ENCODE data around the gene RAB8B. TPM values are rescaled to one million over a fixed set of nuclear protein-coding genes. Genes with fewer than 3 reads are reported as not detected.

Gene RAB8B
- total and polyA plus RNA-seq, 9 of the 15 experiments (the other 6 are each of a cell fraction or from before 2014, with no cell fraction given), result 7.8 to 32.1 (median 24.2) TPM

GRCh38 chr15:63195569-63196015 lies 6.2 kb downstream of the RAB8B start:
- Histone ChIP-seq H2AFZ (ENCODE audit: low read depth, low read length) (no peak overlapping the region), H3K4me1 (replicated peaks in 1 of 2; ENCODE audit: control insufficient read depth in 2 of 2, insufficient read depth in 2 of 2, low read length in 2 of 2) (peaks cover 18 to 85% of the 10 kb centered on the region in 2 experiments), H3K4me3 (no peak overlapping the region), H3K36me3 (ENCODE audit: control insufficient read depth, insufficient read depth, low read length) (peaks cover 12% of the 10 kb centered on the region), H3K79me2 (ENCODE audit: control insufficient read depth, insufficient read depth, low read length) (peaks cover 100% of the 10 kb centered on the region), H3K9me1 (ENCODE audit: control insufficient read depth, insufficient read depth, low read length) (no peaks in the 10 kb centered on the region), H3K9ac (ENCODE audit: insufficient read depth in 1 of 2, low read depth in 2 of 2, low read length in 2 of 2) (peak overlapping the region in 1 of 2 experiments; percentile 2; a peak in 1 of 4 replicates), H3K27me3 (ENCODE audit: control insufficient read depth in 2 of 2, insufficient read depth in 2 of 2, low read length in 2 of 2) (no peaks in the 10 kb centered on the region), H4K20me1 (replicated peaks; ENCODE audit: control insufficient read depth, insufficient read depth, low read length) (peaks cover 5% of the 10 kb centered on the region; the same call in 1 of the 2 replicates), H3K4me2 (ENCODE audit: insufficient read depth, low read length) (peak overlapping the region; percentile 38; the same call in 1 of the 2 replicates), H3K9me3 (replicated peaks; ENCODE audit: control insufficient read depth, insufficient read depth, low read depth, low read length) (no peaks in the 10 kb centered on the region), H3K27ac (ENCODE audit: extremely low read depth, low read depth, low read length) (peak overlapping the region; percentile 1; the same call in 2 of the 3 replicates)
- BruUV-seq (replicated peaks), result no TSS peak
- in situ Hi-C loops (cut with MboI) (no loop called here), intact Hi-C loops (cut with micrococcal nuclease) (no loop called here)
- CTCF ChIA-PET (ENCODE audit: low intra/inter-chr PET ratio), result no interaction called here
- DNase-seq (ENCODE audit: extremely low read depth in 1 of 4, low spot score in 3 of 4) (peak in 3 of 4 experiments; percentile 29 to 46 (median 41)), FAIRE-seq (no peak), ATAC-seq (0 out of 3 replicates have a peak, but pooled peaks have one; percentile 6)
- 22% methylated on average over 3 of the region's 3 CpGs for WGBS (ENCODE audit: insufficient coverage, low coverage, missing lambda C conversion rate)
- POLR2A ChIA-PET, result interaction anchor here (0.5 to 4.1 kb wide), 16 partner anchors 10 to 356 kb away, joined by 3 to 22 read pairs (median 3); no protein-coding TSS in a partner anchor
- TF ChIP-seq NFIC (IDR thresholded peaks at IDR 0.05) (peak; percentile 88), ASH1L (IDR thresholded peaks at IDR 0.05; ENCODE audit: borderline replicate concordance, low read depth, partially characterized antibody) (no peak), HDAC1 (IDR thresholded peaks at IDR 0.05) (0 out of 4 replicates have a peak, but pooled peaks of 1 of the 2 experiments have one; percentile 14), NBN (IDR thresholded peaks at IDR 0.05; ENCODE audit: low read depth) (peak; percentile 59; the same call in 1 of the 2 replicates), PBX2 (CRISPR knock-in tag; IDR thresholded peaks at IDR 0.05; ENCODE audit: low read depth) (no peak), PBX2 (tag; conservative IDR thresholded peaks at IDR 0.05; ENCODE audit: low read depth) (no peak), ZNF133 (CRISPR knock-in tag; IDR thresholded peaks at IDR 0.05) (no peak), ZNF277 (CRISPR knock-in tag; IDR thresholded peaks at IDR 0.05; ENCODE audit: borderline replicate concordance) (no peak), ZNF23 (CRISPR knock-in tag; IDR thresholded peaks at IDR 0.05) (no peak), MAX (CRISPR knock-in tag; IDR thresholded peaks at IDR 0.05) (no peak), CEBPG (CRISPR knock-in tag; IDR thresholded peaks at IDR 0.05) (no peak), CEBPG (tag; conservative IDR thresholded peaks at IDR 0.05 in 1 of 2, IDR thresholded peaks at IDR 0.05 in 1 of 2) (no peak), ZNF449 (CRISPR knock-in tag; IDR thresholded peaks at IDR 0.05) (no peak), HNRNPL (IDR thresholded peaks at IDR 0.05; ENCODE audit: low read depth, low read length) (no peak), CREB1 (IDR thresholded peaks at IDR 0.05) (no peak), CREB1 (CRISPR knock-in tag; IDR thresholded peaks at IDR 0.05) (no peak)
